ENCODE measurements around the gene ADSS1.

DNA sequence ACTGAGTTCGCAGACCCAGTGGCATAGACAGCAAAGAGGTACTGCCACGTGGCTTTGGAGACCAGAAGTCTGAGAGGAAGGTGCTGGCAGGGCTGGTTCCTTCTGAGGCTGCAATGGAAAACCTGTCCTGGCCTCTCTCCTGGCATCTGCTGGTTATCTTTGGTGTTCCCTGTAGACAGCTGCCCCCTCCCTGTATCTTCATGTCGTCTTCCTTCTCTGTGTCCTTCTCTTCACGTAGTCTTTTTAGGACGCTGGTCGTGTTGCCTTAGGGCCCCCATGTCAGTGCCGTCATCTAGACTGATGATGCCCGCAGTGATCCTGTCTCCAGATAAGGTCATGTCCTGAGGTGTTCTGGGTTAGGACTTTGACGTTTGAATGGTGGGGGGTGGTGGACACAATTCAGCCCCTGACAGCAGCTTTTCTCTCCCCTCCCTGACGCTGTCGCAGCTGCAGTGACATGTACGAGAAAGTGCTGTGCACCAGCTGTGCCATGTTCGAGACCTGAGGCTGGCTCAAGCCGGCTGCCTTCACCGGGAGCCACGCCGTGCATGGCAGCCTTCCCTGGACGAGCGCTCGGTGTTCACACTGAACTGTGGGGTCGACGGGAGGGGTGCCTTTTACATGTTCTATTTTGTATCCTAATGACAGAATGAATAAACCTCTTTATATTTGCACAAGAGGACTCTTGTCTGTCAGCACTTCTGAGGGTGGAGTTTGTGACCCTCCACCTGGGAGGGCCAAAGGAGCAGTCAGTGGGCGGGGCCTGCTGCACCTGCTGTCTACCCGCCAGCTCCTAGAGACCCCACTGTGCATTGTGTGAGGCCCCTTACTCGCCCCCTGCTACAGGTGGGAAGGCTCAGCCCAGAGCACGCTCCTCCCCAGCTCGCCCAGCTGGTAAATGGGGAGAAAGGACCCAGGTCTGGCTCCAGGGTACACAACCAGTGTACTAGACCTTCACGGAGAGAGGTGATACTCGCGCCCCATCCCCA, 35.2 kb downstream of the ADSS1 start:
- TF ChIP-seq, protein P1, sequence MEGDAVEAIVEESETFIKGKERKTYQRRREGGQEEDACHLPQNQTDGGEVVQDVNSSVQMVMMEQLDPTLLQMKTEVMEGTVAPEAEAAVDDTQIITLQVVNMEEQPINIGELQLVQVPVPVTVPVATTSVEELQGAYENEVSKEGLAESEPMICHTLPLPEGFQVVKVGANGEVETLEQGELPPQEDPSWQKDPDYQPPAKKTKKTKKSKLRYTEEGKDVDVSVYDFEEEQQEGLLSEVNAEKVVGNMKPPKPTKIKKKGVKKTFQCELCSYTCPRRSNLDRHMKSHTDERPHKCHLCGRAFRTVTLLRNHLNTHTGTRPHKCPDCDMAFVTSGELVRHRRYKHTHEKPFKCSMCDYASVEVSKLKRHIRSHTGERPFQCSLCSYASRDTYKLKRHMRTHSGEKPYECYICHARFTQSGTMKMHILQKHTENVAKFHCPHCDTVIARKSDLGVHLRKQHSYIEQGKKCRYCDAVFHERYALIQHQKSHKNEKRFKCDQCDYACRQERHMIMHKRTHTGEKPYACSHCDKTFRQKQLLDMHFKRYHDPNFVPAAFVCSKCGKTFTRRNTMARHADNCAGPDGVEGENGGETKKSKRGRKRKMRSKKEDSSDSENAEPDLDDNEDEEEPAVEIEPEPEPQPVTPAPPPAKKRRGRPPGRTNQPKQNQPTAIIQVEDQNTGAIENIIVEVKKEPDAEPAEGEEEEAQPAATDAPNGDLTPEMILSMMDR (IDR thresholded peaks at IDR 0.05): no peak
- TF ChIP-seq POLR2A (IDR thresholded peaks at IDR 0.05): no peak

Data from suprapubic skin (tissue), 3 donors.